Right lobe of liver (tissue), 4 donors: Measurements from ENCODE around the gene NUP93.

ENCODE experiments used
- CTCF ChIP-seq, 4 donors: fragments of 200-600 bp in 3 of 4; fragments of 450-650 bp in 1 of 4; IDR thresholded peaks; one replicate each; pipeline versions ENCODE4 v1.5.1 to v1.8.0; 2016 to 2022; ENCODE audit warnings: antibody characterized with exemption in 4 of 4, mild to moderate bottlenecking in 2 of 4
- POLR2A ChIP-seq: fragments of 450-650 bp; IDR thresholded peaks from one replicate; pipeline ENCODE4 v1.6.1; 2017; ENCODE audit warnings: antibody characterized with exemption, mild to moderate bottlenecking
- donor health status: DM: no; HTN: no; CAD: no.
- donor health status: DM: no; HTN: no; CAD: no.
- donor health status: DM: no; HTN: yes; CAD: no.

GRCh38 chr16:56836410-56837230, 106.7 kb downstream of the NUP93 start:
- TF ChIP-seq CTCF (IDR thresholded peaks at IDR 0.05) (no peak), POLR2A (no peak)
